Testis (tissue), 2 donors: ENCODE data around the gene PPP3R1.

Source experiments
- POLR2A ChIP-seq: fragments of 450-650 bp; IDR thresholded peaks from one replicate; pipeline ENCODE4 v1.6.1; 2017; ENCODE audit warnings: antibody characterized with exemption, mild to moderate bottlenecking, moderate library complexity
- TF ChIP-seq, protein P1 (sequence below), 3 experiments: fragments of 450-650 bp in 2 of 3; fragments of 200-600 bp in 1 of 3; sonication (generic) in 1 of 3; IDR thresholded peaks; one replicate each; pipeline ENCODE4 v1.5.1; 2016 to 2019; ENCODE audit warnings: antibody characterized with exemption in 3 of 3, mild to moderate bottlenecking in 2 of 3, moderate library complexity in 1 of 3

- TF ChIP-seq, protein P1, sequence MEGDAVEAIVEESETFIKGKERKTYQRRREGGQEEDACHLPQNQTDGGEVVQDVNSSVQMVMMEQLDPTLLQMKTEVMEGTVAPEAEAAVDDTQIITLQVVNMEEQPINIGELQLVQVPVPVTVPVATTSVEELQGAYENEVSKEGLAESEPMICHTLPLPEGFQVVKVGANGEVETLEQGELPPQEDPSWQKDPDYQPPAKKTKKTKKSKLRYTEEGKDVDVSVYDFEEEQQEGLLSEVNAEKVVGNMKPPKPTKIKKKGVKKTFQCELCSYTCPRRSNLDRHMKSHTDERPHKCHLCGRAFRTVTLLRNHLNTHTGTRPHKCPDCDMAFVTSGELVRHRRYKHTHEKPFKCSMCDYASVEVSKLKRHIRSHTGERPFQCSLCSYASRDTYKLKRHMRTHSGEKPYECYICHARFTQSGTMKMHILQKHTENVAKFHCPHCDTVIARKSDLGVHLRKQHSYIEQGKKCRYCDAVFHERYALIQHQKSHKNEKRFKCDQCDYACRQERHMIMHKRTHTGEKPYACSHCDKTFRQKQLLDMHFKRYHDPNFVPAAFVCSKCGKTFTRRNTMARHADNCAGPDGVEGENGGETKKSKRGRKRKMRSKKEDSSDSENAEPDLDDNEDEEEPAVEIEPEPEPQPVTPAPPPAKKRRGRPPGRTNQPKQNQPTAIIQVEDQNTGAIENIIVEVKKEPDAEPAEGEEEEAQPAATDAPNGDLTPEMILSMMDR (IDR thresholded peaks at IDR 0.05): no peak
- no peak for TF ChIP-seq POLR2A
Measured at GRCh38 chr2:68217729-68218128, 34.6 kb downstream of the PPP3R1 start.
